Dermis blood vessel endothelial cell (primary cell): ENCODE data around the gene C1S. TPM values are rescaled to one million over a fixed set of nuclear protein-coding genes. Genes with fewer than 3 reads are reported as not detected.
"Not testable (repeated sequence)": the region's sequence is repeated elsewhere in the genome, so short reads cannot be mapped to it uniquely, and the experiment has no call there.

ENCODE experiments used
- DNase-seq: peaks from one replicate; pipeline ENCODE4 v3.0.0; 2010
- total RNA-seq: library from RNA; depleted of rRNA; stranded (reverse); fragments of >200 nt; gene quantifications from 2 replicates; pipeline ENCODE4 v1.2.3, GENCODE V29; 2014

Gene C1S
- total RNA-seq, 1 donor from 2014 or later = 1.4 TPM

DNA sequence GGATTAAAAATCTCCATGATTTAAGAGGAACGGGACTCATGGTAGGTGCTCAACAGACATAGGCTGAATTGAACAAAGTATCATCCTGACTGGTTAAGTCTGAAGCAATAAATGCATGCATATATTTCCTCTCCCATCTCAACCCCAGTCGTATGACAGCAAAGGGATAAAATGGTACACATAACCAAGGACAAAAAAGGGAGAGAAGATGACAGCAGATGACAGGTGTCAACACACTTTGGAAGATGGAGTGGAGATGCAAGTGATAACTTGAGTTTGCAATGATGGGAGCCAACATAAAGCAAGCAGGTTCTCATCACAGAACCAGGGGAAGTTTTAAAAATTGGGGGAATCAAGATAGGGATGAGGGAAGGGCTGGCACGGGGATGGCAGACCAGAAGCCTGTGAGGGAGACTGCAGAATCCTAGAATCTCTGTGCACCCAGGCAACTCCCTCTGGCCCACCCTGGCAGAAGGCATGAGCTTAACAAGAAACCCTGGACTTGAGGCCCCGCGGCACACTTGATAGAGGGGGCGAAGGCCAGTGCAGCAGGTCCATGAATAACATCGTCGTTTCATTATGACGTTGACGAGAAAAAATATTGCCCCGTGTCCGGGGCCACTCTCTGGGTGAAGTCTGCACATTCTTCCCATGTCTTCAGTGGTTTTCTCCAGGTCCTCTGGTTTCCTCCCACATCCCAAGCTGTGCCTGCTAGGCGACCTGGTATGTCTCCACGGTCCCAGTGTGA lies 43.5 kb downstream of the C1S start:
- DNase-seq = no peak

DNA sequence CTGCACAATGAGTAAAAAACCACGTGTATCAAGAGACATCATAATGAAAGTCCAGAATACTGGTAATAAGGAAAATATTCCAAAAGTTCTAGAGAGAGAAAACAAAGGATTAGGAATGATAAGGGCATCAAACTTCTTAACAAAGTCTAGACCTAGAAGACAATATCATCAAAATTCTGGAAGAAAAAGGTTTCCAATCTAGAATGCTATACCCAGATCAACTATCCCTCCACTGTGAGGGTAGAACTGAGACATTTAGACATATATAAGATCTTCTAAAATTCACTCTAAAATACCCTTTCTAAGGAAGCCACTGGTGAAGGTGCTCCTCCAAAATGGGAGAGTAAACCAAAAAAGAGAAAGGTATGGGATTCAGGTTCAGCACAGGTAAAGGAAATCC lies 45.6 kb downstream of the C1S start:
- DNase-seq = no peak

DNA sequence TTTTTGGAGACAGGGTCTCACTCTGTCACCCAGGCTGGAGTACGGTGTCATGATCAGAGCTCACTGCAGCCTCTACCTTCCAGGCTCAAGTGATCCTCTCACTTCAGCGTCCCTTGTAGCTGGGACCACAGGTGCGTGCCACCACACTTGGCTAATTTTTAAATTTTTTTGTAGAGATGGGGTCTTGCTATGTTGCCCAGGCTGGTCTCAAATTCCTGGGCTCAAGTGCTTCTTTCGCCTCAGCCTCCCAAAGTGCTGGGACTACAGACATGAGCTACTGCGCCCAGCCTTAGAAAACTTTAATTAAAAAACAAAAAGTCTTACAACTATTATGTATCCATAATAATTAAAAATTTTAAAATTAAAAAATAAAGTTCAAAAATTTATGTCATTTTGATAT lies 46.7 kb downstream of the C1S start:
- DNase-seq = not testable (repeated sequence)

DNA sequence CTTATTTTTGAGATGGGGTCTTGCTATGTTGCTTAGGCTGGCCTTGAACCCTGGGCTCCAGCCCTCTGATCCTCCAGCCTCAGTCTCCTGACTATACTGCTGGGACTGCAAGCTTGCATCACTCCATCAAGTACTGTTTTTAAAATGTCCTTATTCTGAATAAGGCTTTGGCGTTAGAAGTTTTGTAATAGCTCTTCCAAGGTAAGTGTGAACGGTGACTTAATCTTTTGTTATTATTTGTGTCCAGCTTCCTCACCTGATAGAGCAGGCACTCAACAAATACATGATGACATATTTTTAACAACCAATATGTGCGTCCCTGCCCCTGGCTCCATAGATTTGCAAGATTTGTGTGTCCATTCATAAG lies 47.1 kb downstream of the C1S start:
- DNase-seq = no peak

DNA sequence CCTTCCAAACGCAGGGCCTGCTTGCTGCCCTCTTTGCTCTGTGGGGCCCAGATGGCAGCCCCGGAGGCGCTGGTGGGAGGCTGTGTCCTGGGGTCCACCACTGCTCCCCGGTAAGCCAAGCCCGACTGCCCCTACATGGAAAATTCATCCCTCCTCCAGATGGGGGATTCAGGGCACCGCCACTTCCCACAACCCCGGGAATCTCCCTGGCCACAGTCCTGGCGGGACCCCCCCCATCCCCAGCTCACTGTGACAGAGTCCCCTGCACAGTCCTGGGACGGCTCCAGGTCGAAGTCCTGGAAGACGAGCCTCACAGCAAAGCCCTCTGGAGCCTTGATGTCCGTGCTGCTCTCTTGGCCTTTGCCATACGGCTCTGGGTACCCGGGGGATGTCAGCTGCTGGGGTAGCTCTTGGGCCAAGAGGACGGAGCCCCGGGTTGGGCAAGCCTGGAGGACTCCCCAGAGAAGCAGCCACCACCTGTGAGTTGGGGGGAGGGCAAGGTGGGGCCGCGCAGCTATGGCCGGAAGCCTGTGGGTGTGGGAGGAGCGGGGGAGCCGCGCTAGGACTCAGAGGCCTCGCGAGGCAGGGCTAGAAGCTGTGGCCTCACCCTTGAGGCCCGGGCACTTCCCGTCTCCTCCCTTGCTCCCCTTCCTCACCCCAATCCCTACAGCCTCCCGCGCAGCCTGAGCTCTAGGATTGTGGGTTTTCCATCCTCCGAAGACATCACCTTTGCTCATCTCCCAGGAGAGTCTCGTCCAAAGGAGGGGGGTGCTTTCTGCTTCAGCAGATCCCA lies 47.7 kb downstream of the C1S start:
- DNase-seq = peak; percentile 64

DNA sequence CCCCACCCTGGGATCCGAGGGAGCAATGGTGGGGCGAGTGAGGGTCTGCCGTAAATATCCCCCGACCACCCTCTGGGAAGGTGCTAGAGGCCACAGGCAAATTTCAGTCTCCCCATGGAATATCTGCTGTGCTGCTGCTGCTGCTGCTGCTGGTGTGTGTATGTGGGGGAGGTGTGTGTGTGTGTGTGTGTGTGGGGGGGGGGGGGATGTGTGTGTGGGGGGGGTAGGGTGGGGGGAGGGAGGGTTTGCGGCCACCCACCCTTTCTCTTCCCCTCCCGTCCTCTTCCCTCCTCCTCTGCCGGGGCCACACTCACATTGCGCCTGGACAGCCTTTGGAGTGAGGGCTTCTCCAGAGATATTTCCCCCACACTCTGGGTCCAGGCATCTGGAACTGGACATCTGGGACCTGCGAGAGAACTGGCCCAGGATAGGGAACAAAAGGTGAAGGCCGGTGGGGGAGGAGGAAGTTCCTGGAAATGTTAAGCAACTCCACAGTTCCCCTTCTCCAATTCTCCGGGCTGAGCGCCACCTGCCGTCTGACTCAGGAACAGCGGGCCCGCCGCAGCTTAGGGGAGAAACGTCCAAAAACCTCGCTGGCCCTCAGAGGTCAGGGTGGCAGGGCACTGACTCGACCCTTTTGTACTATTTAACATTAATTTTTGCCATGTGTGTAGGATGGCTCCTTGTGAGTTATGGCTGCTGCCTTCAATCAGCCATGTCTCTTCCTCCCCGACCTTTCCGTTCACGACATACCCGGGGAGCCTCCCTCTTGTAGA lies 48.5 kb downstream of the C1S start, which contains the start of gene C1RL:
C1RL (minus strand) TSS at position 419 of the 776 bp plus-strand sequence; CDS start at position 385, 34 bp downstream.
- peak; percentile 82 for DNase-seq

DNA sequence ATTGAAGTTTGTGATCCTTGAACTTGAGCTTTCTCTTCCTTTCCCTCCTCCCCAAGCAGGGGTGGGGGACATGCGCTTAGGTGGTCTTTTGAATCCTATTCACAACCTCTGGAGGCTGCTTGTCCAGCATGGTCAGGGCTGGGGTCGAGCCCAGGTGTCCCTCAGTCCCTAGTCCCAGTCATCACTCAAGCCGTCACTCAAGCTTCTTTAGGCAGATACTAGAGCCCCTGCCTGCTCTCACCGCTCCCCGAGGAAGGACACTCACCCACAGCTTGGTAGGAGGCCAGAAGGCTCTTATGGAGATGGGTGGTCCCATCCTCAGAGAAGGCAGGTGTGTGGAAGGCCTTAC lies 49.0 kb downstream of the C1S start:
- DNase-seq = no peak

DNA sequence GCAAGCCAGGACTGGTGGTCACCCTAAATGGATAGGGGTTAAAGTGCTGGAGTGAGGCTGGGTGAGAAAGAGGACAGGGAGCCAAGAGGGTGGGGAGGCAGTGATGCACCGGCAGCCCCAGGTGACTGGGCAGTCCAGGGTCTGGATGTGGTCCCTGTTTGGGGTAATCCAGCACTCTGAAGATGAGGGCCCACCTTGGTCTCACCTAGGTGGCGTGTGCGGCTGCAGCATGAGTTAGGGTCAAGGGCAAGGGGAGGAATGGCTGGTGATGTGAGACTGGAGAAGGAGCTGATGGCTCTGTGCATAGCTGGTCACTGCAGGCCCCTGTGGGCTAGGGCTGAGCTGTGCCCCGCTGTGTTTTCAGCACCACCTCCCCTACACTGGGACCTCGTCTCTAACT lies 50.1 kb downstream of the C1S start:
- no peak for DNase-seq

DNA sequence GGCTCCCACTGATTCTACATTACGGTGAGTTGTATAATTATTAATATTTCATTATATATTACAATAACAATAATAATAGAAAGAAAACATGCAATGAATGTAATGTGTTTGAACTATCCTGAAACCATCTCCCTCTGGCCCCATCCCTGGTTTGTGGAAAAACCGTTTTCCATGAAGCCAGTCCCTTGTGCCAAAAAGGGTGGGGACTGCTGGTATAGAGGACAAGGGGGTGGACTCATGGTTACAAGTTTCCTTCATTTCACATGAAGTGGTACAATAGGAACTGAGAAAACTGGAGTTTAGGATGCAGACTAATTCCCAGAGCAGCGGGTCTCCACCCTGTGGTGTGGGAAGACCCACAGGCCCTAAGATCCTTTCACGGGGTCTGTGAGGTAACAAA lies 51.5 kb downstream of the C1S start:
- DNase-seq = no peak

DNA sequence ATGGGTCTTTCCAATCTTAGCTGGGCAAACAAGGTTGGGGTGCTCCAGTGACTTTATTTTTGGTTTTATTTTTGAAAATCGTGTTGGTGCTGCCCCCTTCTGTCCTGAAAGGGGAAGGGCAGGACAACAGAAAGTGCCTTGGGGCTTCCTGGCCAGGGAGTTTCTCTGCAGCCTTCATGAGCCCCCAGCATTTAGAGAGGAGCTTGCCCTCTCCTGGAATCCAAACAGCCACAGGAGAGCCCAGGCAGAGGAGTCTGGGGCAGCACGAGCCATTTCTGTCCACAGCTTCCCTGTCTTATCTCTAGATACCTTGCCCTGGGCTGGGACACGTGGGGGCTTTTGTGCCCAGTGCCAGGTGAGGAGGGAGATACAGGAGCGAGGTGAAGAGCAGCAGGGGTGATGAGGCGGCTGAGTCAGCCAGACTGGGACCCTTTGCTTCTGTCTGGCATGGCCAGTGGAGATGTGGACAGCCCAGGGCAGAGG lies 52.9 kb downstream of the C1S start:
- peak; percentile 62 for DNase-seq

DNA sequence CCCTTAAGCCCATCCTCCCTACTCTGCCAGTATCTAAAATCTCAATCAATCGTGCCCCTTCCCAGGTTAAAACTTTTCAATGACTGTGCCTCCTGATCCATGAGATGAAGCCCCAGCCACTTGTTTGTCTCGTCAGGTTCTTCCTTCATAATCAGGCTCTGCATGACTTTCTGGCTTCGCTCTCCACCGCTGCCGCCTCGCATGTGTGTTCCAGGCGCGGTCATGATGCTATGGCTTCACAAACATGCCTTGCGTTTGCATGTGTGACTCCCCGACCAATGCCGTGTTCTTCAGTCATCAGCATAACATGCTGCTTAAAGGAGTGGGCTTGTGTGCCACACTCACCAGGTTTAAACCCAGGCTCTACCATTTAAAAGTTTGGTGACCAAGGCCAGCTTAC lies 53.5 kb downstream of the C1S start:
- DNase-seq = no peak

DNA sequence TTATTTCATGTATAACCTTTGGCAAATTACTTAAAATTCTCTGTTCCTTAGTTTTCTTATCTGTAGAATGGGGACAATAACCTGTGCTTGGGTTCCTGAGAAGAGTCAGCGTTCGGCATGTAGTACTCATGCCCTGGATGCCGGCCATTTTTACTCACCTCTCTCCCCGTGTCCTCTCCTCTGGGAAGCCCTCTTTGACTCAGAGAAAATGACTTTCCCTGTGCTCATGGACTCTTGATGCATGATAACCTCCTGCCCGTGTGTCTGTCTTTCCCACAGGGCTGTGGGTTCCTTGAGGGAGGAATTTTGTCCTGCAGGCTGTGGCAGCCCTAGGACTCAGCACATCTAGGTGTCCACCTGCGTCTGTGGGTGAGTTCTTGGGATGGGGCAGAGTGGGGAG lies 54.3 kb downstream of the C1S start:
- no peak for DNase-seq

DNA sequence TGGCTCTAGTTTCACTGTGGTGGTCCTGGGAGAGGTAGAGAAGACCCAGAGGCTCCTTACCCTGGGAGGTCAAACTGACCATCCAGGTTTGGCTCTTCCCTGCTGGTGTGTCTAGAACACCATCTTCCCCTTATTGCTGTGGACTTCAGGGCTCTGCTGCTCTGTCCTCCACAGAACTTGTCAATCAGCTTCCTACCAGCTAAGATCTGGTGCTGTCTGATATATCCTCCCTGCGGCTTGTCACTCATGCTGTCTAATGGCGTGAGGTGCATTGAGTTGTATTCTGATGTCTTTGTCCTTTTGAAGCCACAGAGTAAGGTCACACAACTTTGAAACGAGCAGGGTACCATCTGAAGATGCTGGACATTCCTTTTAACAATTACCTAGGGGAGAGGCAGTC lies 55.7 kb downstream of the C1S start:
- no peak for DNase-seq

DNA sequence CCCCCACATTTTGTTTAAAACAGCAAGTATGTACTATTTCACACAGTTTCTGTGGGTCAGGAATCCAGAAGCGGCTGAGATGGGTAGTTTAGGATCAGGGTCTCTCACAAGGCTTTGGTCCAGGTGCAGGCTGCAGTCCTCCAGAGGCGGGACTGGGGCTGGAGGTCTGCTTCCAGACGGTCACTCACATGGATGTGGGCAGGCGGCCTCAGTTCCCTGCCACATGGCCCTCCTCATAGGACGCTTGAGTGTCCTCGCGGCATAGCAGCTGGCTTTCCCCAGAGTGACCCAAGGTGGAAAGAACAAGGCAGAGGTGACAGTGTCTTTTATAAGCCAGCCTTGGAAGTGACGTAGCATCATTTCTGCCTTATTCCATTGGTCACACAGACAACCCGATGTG lies 56.4 kb downstream of the C1S start:
- DNase-seq = no peak

DNA sequence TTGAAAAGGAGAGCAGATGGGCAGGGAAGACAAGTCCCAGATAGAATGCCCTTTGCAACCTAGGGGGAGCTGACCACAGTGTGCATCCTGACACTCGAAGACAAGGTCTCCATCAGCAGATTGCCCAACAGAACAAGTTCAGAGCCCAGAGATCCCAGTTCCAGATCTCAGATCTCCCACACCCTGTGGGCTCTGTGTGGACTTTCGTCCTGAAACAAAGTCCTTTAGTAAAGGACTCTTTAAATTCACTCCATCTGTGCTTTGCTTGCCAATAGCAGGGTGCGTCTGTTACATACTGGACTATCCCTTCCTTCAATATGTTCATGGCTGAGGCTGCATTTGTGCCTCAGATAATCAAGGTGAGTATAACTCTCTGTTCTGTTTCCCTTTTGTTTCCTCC lies 57.2 kb downstream of the C1S start:
- no peak for DNase-seq

DNA sequence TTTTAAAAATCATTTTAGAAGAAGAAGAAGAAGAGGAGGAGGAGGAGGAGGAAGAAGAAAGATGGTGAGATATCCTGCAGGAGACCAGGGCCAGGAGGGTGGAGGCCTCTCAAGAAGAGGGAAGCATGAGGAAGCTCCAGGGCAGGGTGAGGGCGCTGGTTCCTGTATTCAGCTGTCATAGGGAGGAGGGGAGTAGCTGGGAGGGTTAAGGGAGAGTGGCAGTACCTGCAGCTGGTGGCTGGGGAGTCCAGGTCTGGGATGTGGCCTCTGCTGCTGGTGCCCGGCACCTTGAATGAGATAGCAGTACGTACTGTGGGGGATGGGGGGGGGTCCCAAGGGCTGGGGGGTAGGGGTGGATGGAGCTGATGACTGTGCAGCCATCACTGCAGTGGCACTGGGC lies 58.4 kb downstream of the C1S start:
- DNase-seq = no peak

DNA sequence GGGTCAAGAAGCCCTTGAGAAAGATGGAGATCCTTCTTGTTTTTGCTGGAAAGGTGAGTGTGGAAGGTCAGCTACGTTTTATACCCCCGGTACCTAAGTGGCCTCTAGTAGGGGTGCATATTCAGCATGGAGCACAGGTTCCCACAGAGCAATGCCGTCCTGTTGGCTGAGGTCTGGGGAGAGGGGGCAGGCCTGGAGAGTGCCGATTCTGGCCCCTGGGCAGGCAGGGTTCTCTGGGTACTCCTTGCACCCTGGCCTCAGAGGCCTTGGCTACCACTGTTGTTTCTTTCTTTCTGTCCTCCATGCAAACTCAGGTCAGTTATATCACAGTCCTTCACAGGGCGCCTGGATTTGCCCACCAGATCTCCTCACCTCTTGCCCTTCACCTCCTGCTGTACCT lies 59.6 kb downstream of the C1S start:
- DNase-seq = no peak

Other genes with a start within 250 kb of the C1S start
- 0.93 and 1.9 TPM in 2 replicates for gene GPR162, start 238.9 kb upstream of the C1S start, total RNA-seq
- 18.8 and 22.1 TPM in 2 replicates for gene P3H3, start 232.3 kb upstream of the C1S start, total RNA-seq
- 0.28 and 1.0 TPM in 2 replicates for gene GNB3, start 219.8 kb upstream of the C1S start, total RNA-seq
- gene CDCA3, start 209.4 kb upstream of the C1S start, total RNA-seq = 5.6 and 24.0 TPM in 2 replicates
- gene USP5, start 208.6 kb upstream of the C1S start, total RNA-seq = 85.3 and 128 TPM in 2 replicates
- 625 and 743 TPM in 2 replicates for gene TPI1, start 193.2 kb upstream of the C1S start, total RNA-seq
- gene SPSB2, start 187.4 kb upstream of the C1S start, total RNA-seq = 3.5 and 6.0 TPM in 2 replicates
- 2.2 and 5.8 TPM in 2 replicates for gene LRRC23, start 155.9 kb upstream of the C1S start, total RNA-seq
- 2.8 and 2.9 TPM in 2 replicates for gene ENO2, start 146.1 kb upstream of the C1S start, total RNA-seq
- gene ATN1, start 132.8 kb upstream of the C1S start, total RNA-seq = 12.1 and 18.7 TPM in 2 replicates
- gene RNU7-1, start 116.9 kb upstream of the C1S start, total RNA-seq = not detected in 2 replicates
- gene C12orf57, start 116.7 kb upstream of the C1S start, total RNA-seq = 73.7 and 177 TPM in 2 replicates
- 2.4 and 3.4 TPM in 2 replicates for gene PTPN6, start 109.4 kb upstream of the C1S start, total RNA-seq
- 191 and 205 TPM in 2 replicates for gene PHB2, start 90.1 kb upstream of the C1S start, total RNA-seq
- 35.6 and 39.3 TPM in 2 replicates for gene EMG1, start 89.8 kb upstream of the C1S start, total RNA-seq
- 8.0 and 15.3 TPM in 2 replicates for gene LPCAT3, start 42.2 kb upstream of the C1S start, total RNA-seq
- gene C1R, start 31.7 kb downstream of the C1S start, total RNA-seq = 2.0 TPM in 2 replicates
- gene C1RL, start 48.5 kb downstream of the C1S start, total RNA-seq = 26.7 and 28.8 TPM in 2 replicates
- 0.19 TPM in 1 of 2 replicates, not detected in the other for gene RBP5, start 68.2 kb downstream of the C1S start, total RNA-seq
- 35.2 and 42.0 TPM in 2 replicates for gene CLSTN3, start 69.7 kb downstream of the C1S start, total RNA-seq
- 36.2 and 36.8 TPM in 2 replicates for gene PEX5, start 129.0 kb downstream of the C1S start, total RNA-seq
- not detected in 2 replicates for gene ACSM4, start 243.4 kb downstream of the C1S start, total RNA-seq